HG02884 (cell line): ENCODE results near the gene MRPL43.

Experiments
- ATAC-seq: cut with Tn5 transposase; IDR thresholded peaks from one replicate; pipeline ENCODE4 v1.9.1; 2021; ENCODE audit warnings: mild to moderate bottlenecking, moderate library complexity; ENCODE audit not compliant: unreplicated experiment

MRPL43 gene

DNA sequence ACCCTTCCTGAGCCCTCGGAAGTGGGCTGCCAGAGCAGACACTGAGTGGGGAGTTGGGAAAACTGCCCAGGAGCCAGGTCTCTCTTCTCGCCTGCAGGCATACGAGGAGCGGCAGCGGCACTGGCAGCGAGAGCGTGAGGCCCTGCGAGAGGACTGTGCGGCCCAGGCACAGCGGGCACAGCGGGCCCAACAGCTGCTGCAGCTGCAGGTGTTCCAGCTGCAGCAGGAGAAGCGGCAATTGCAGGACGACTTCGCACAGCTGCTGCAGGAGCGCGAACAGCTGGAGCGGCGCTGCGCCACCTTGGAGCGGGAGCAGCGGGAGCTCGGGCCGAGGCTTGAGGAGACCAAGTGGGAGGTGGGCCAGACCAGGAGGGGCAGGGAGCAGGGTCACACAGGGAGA, 18.1 kb upstream of the MRPL43 start:
- ATAC-seq = no peak

DNA sequence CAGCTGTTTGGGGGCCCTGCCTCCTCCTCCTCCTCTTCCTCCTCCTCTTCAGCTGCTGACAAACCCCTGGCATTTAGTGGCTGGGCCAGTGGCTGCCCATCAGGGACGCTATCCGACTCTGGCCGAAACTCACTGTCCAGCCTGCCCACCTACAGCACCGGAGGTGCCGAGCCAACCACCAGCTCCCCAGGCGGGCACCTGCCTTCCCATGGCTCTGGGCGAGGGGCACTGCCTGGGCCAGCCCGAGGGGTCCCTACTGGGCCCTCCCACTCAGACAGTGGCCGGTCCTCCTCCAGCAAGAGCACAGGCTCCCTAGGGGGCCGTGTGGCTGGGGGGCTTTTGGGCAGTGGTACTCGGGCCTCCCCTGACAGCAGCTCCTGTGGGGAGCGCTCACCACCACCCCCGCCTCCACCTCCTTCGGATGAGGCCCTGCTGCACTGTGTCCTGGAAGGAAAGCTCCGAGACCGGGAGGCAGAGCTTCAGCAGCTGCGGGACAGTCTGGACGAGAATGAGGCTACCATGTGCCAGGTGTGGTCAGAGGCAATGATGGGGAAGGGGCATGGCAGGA, 16.4 kb upstream of the MRPL43 start:
- no peak for ATAC-seq

- ATAC-seq = no peak
These were observed 15.2 kb upstream of the MRPL43 start for GRCh38 chr10:101002456-101002855.

- ATAC-seq = no peak
These were observed 14.3 kb upstream of the MRPL43 start for GRCh38 chr10:101001659-101002035.

DNA sequence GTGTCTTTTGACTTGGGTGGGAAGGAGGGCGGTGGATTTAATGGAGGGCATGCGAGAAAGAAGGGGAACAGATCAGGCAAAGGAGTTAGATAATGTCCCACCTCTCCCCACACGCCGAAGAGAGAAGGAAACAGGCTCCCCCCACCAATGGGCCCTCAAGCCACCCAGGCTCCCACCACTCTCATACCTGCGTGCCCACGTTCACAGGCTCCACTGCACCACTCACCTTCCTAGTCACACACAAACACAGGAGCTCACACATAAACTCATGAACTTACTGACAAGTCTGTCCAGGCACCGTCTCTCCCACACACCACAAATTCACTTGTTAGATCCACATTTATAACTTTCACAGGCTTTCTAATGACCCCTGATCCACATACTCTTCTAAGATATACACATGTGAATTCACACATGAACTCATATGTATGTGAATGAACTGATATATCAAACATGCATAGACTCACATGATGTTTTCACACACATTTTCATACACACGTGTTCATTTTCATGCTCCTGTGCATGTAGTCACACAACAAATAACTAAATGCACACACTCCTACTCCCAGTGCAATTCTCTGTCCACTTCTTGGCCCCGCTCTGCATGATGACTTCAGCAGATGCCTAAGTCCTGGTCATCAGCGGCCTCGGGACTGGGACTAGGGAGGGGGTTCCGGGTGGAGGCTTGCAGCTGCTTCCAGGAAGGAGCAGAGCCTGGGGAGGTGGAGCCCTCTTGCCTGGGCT, 13.8 kb upstream of the MRPL43 start:
- no peak for ATAC-seq

- no peak for ATAC-seq
These were observed 13.0 kb upstream of the MRPL43 start for GRCh38 chr10:101000127-101000914.

DNA sequence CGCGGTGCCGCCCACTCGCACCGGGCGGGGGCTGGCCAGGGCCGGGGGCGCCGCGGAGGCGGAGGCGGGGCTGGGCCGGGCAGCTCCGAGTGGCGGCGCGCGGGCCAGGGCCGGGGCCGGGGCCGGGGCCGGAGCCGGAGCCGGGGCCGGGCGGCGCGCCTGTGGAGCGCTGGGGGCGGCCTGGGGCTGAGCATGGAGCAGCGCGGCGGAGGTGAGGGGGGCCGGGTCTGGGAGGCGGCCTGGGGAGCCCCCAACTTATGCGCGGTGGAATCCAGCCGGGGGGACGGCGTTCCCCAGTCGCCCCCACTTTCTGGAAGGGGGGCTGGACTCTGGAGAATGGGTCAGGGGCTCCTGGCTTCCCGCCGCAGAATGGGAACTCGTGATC, 12.4 kb upstream of the MRPL43 start, which contains the start of gene LZTS2:
LZTS2 (plus strand) TSS at position 67 of the 385 bp plus-strand sequence. CDS start 2,731 bp downstream, outside the sequence.
- no peak for ATAC-seq

DNA sequence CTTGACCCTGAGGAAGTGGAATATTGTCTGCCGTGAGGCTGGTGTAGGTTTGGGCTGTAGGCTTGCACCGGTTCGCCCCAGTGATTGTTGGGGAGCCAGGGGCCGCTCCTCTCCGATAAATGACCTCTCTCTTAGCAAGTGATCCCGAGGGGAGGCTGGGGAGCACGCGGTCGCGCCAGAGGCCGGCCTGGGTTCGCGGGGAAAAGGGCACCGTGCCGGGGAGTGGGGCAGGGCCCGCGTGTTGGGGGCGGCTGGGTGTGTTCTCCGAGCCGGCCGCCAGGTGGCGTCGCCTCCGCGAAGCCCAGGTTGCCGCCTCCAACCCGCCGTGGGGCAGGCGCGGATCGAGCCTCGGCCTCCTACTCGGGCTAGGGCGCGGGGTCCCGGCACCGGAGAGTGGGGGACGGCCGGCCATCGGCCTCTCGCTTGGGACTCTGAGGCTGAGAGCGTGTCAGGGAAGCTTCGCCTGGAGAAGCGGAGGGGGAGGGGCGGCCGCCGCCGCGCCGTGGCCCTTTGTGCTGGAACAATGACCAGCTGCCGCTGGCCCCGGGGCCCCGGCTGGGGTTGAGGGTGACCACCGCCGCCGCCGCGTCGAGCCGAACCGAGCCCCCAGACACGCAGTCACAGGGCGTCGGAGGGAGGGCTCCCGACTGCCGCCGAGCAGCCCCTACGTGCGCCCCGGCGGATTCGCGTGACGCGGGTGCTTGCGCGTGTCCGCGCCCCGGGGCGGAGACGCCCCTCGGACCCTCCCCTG, 11.9 kb upstream of the MRPL43 start:
- ATAC-seq = peak; percentile 41

- no peak for ATAC-seq
These were observed 11.1 kb upstream of the MRPL43 start for GRCh38 chr10:100998183-100998990.

DNA sequence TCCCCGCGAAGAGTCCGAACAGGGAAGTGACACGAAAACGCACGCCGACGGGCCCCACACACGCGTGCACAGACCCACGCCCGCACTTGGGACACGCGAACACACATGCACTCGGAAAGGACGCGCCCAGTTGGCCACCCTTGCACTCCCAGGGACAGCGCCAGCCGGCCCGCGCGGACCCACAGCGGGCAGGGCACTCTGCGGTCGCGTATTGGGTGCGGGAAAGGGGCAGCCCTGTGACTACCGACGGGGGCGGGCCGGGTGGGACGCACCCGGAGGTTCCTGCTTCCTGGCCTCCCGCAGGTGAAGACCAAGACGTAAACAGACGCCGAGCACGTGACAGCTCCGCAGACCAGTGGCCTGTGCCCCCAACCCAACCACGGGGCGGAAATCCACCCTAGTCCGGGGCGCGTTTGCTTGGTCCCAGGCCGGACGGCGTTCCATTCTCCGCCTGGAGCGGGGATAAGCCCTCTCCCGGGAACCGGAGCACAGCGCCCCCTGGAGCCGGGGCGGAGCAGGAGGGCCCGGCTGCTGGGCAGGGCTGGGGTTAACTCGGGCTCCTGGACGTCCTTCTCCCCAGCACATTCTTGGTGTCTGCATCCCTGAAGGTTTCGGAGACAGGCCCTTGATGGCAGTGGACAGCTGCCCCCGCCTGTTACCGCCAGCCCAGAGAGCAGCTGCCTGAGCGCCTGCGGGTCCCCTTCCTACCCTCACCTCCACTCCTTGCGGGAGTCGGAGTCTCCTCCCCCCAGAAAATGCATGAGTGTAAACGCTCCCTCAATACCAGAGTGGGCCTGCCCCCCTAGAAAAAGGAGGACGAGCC, 10.3 kb upstream of the MRPL43 start:
- no peak for ATAC-seq

DNA sequence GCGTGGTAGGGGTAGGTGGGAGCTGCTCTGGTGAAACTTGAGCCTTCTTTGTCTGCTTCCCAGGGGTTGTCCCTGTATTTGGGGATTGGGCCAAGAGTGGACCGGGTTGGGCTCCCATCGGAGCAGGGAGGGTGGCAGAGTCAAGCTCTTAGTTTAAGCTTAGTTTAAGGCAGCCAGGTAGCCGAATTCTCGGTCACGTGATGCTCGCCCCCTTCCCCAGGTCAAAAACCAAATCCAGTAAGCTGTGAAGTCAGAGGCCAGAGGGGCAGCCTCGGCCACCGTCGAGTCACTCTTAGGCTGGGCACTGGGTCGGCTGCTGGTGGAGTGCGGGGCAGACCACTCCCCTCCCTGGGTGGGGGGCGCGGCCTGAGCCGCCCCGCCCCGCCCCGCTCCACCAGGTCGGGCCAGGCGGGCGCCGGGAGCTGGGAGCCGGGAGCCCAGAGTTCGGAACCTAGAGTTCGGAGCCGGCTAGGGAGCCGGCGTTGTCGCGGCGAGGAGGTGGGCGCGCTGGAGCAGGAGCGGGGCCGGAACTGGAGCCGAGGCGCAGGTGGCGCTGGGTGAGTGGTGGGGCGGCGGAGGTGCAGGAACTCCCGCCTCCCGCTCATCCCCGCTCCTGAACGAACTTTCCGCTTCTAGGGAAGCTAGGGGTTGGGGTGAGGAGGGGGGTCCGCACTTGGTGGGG, 9.5 kb upstream of the MRPL43 start:
- ATAC-seq = no peak

- ATAC-seq = no peak
These were observed 7.9 kb upstream of the MRPL43 start for GRCh38 chr10:100995181-100995580.

- no peak for ATAC-seq
These were observed 6.8 kb upstream of the MRPL43 start for GRCh38 chr10:100993986-100994708.

- no peak for ATAC-seq
These were observed 1.8 kb upstream of the MRPL43 start for GRCh38 chr10:100989088-100989487.

GRCh38 chr10:100988166-100988565, 869 bp upstream of the MRPL43 start:
- ATAC-seq = no peak

GRCh38 chr10:100987685-100988049, 370 bp upstream of the MRPL43 start:
- no peak for ATAC-seq

DNA sequence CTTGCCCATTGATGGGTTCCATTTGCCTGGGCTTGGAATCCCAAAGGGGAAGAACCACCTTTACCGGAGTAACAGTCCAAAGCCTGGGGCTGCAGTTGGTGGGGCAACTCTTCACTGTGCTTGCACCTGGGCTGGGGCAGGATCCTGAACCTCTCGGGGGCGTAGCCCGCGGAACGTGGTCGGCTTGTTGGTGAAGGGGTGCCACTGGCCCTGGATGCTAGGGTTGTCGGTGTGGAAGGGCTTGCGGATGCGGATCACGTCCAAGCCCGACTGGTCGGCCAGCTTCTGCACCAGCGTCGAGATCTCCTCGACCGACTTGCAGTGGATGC, 710 bp downstream of the MRPL43 start:
- no peak for ATAC-seq

GRCh38 chr10:100985336-100985735, 2.0 kb downstream of the MRPL43 start:
- no peak for ATAC-seq
